ENCODE results near the gene HSCB.

GRCh38 chr22:28736301-28737155 is 5.3 kb upstream of the HSCB start:
- TF ChIP-seq CTCF (IDR thresholded peaks at IDR 0.05; ENCODE audit: low read length) = no peak
- no peak for TF ChIP-seq EZH2phosphoT487 (IDR thresholded peaks at IDR 0.05; ENCODE audit: low read length)
